NCI-H2029 treated with DMSO at 0.1 percent for 48 hours (cell line): Measurements from ENCODE around the gene RUVBL1.

ENCODE experiments used
- DNase-seq: peaks from one replicate; lab custom pipeline; 2025; lab: John Stamatoyannopoulos, UW

RUVBL1 gene

DNA sequence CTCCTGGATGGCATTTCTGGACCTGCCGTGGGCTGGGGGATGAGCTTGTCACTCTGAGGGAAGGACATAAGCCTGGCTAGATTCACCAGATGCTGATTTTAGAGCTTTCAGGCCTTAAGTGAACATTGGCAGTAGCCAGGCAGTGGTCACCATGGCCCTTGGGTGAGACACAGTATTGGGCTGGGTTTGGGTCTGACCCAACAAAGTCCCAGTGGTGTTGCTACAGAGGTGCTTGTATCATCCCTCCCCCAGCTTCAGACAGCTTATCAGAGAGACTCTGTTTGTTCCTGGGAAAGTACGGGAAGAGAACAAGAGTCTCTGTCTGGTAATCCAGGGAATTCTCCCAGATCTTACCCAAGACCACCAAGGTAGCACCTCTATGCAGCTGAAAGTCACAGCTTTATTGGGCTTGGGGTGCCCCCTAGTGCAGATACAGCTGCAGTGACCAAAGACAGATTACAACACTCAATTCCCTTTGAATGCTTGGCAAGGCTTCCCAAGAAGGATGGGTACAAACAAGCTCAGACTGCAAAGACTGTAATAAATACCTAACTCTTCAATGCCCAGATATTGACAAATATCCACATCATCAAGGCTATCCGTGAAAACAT is 9.8 kb upstream of the RUVBL1 start:
- no peak for DNase-seq

DNA sequence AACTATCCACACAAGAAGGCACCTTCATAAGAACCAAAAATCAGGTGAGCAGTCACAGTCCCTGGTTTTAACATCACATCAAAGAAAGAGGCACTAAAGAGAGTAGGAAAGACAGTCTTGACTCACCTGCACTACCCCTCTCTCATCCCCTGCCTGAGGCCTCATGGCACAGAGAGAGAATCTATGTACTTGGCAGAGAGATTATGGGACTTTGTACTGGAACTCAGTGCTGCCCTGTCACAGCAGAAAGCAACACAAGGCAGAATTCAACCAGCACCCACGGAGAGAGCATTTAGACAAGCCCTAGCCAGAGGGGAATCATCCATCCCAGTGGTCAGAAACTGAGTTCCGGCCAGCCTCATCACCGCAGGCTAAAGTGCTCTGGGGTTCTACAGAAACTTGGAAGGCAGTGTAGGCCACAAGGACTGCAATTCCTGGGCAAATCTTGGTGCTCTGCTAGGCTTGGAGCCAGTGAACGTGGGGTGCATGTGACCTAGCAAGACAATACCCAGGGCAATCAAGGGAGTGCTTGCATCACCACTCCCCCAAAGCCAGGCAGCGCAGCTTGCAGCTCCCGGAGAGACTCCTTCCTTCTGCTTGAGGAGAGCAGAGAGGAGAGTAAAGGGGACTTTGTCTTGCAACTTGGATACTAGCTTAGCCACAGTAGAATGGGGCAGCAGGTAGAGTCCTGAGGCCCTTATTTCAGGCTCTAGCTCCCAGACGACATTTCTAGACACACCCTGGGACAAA is 8.5 kb upstream of the RUVBL1 start:
- no peak for DNase-seq

DNA sequence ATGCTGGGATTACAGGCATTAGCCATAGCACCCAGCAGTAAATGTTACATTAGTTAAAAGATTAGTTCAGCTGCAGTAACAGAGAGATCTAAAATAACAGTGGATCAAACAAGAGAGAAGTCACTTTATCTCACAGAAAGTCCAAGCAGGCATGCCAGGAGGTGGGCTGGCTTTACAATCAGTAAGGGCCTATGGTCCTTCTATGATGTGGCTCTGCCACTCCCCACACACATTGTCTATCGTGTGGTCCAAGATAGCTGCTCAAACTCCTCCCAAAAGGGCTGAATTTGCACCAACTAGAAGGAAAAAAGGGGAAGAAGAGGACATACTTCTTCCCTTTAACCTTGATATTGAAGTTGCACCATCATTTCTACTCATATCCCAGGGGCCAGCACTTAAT is 4.6 kb upstream of the RUVBL1 start:
- no peak for DNase-seq

DNA sequence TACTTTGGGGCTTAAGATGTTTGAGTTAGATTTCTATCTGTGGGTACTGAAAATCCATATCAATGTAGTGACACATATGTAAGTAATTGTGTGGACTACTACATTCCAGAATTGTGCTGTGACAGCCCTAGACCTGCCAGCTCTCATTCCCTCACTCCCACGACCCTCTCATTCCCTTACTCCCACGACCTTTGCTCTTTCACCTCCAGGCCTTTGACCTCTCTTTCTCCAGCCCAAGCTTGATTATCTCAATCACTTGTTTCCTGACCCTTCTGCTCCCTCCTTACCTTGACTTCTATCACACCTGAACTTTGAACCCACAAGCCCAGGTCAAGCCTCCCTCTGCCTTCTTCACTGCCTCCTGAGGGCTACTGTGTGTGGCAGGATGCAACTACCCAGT is 3.6 kb upstream of the RUVBL1 start:
- no peak for DNase-seq

DNA sequence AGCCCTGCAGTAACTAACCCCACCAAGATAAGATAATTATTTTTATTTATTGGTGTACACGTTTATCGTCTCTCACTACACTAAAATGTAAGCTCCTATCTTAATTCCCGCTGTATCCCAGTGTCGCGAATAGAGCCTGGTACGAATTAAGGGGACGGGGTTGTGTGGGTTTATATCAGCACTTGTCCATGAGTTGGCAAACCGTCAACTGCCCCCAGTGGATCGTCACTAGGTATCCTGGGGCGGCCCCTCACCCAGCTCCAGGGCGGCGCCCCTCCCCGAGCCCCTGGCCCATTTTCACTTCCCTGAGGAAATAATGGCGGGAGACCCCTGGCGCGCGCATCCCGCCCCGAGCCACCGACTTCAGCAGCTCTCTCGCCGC is 465 bp downstream of the RUVBL1 start:
- no peak for DNase-seq

DNA sequence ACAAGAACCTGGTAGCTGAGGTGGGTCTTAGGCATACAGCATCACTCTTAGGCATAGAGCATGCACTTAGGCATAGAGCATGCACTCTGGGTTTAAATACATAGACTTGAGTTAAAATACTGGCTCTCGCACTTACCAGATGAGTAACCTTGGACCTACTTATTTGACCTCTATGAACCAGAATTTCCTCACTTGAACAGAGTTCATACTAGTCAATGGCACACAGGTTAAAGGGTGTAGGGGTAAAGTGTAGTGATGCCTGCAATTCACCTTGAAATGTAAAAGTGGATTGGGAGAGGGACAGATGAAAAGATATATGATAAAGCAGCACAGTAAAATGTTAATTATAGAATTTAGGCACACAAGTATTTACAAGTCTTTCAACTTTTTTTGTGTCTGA is 1.6 kb downstream of the RUVBL1 start:
- no peak for DNase-seq

DNA sequence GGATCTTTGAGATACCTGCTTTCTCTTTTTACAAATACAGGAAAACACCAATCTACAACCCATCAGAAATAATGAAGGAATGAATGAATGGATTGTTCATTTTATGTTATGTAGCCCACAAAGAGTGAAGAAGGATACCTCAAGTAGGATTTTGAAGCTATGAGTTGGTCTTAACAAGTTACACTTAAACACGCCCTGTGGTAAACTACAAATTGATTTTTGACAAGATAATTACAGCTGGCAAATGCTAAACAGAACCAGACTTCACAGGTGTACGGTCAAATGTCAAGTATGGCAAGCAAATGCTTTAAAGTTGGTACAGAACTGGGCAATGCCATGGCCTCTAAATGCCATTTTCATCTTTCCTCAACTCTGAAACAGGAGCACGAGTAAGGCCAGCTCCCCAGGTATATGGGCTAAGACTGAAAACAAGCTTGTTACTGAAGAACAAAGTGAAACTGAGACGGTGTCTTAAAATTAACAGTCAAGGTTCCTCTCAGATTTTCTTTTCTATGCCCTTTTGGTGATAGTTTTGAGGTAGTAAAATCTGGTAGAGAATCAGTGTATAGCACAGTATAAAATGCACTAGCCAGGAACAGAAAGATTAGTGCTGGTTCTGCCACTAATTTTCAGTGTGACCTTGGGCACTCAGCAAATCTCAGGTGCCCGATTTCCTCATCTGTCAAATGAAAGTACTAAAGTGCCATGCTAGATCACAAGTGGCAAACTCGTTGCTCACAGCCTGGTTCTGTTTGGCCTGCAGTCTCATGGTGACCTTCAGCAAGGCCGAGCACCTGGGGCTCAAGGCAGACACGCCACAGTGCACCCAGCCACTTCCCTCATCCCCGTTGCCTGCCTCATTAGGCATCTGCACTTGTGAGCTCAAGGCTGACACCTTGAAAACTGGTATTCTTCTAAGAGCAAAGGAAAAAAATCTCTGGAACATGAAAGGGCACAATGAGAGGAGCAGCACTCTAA is 9.5 kb downstream of the RUVBL1 start:
- peak; percentile 6 for DNase-seq

DNA sequence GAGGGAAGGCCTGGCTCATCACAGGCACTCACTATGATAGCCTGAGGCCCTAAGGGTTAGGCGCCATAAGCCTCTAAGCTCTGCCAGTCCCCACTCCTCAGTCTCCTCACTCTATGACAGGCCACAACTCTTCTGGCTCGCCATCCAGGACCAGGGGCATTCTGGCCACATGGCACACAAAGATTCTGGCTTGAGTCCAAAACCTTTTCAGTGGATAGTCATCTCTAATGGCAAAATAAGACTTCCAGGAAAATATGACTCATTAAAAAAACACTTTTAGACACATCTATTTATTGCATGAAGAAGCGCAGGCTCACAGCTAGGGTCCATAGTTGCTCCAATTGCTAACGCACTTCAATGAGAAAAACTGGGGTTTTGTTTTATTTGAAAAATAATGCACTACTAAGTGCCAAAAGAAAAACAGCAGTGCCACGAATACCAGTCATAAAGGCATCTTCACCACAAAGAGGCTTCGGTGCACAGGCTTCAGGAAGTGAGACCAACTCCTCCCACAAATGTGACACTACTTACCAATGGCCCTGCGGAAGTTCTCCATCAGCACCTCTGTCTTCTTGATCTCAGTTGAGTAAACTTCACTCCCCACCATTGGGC is 11.1 kb downstream of the RUVBL1 start:
- peak; percentile 39 for DNase-seq

DNA sequence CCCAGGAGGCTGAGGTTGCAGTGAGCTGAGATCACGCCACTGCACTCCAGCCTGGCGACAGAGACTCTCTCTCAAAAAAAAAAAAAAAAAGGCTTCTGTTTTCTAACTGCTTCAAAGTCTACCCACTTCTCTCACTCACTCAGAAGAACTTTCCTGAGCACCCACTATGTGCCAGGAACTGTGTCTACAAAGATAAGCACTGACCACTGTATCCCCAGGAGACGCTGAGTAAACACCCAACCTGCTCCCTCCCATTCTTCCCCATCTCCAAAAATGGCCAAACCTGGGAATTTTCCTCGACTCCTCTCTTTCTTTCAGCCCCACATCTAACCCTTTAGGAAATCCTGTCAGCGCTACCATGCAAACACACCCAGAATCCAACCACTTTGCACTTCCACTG is 12.5 kb downstream of the RUVBL1 start:
- no peak for DNase-seq

DNA sequence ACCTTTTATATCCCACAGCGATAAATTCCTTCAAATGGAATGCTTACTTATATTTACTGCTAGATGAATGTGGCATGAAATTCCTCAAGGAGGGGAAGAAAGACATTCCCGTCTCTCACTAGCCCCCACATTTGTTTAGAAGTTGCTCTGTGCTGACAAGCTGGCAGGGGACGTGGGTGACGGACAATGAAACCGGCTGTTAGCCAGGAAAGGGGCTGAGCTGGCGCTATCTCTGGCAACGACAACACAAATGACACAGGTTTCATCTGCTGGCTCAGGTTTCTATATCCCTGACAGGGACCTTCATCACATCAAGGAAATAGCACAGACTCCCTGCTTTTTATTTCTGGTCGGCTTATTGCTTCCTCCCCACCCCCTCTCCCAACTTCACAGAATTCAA is 15.8 kb downstream of the RUVBL1 start:
- peak; percentile 63 for DNase-seq

DNA sequence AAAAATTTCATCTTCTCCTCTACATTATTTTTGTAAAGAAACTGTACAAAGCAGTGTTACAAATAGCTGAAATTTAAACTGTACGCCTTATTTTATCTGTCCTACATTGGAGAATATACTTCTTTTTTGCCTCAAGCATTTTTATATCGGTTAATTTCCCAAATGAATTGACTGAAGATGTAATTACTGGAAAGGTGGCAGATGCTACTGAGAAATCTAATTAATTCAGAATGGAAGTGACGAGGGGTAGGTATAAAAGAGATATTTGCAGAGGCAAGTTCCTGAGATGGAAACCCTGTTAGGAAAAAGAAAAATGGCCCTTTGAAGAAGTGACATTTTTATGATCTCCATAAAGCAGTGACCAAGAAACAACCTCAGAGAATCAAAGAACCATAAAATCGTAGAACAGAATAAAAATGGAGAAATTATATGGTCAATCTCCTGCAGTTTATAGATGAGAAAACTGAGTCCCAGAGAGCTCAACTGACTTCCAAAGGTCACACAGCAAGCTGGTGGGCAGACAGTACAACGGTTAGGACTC is 20.4 kb downstream of the RUVBL1 start:
- DNase-seq = no peak

DNA sequence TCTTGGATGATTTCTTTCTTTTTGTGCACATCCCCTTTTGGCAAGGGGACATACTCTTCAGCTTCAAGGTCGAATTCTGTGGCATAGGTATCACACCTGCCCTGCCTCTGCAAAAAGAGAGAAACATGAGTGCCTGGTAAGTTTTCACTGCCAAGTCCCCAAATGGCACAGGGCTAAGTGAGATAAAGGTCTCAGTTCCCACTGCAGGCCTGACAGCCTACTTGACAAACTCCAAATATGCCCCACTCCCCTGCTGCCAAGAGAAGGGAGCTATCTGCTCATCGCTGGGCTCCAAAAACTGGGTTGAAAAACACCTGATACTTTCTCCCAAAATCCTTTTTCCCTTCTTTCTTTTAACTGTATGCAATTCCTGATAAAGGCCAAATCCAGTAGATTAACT is 23.0 kb downstream of the RUVBL1 start:
- no peak for DNase-seq

DNA sequence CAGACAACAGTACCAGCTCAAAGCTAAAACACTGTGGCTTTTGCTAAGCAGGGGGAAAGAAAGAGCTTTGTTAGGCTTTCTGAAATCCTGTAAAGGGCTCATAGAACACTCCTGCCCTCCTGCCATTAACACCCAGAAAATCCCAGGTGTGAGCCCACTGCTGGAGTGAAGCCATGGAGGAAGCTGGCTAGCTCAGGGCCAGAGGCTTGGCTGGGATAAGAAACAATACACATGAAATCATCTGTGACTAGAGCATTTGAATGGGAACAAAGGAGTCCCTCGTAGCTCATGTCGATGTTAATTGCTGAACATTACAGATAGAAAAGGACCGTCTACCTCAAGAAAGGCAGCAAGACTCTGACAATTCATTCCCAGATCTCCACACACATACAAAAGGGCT is 23.5 kb downstream of the RUVBL1 start:
- no peak for DNase-seq

DNA sequence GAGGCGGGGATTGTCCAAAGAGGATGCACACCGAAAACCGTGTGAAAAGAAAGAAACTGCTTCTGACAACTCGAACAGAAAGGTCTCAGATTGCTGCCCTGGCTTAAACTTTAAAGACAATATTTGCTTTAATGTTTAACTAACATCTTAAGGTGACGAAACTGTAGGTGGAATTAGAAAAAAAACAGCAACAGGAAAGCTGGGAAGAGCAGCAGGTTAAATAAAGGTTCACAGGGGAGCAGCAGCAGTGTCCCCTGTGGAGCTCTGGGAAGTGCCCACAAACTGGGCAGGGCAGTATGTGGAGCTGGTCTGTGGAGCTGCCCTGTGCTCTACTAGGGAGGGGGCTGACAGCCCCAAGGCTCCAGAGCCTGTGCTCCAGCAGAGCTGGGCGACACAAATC is 25.4 kb downstream of the RUVBL1 start:
- DNase-seq = no peak

DNA sequence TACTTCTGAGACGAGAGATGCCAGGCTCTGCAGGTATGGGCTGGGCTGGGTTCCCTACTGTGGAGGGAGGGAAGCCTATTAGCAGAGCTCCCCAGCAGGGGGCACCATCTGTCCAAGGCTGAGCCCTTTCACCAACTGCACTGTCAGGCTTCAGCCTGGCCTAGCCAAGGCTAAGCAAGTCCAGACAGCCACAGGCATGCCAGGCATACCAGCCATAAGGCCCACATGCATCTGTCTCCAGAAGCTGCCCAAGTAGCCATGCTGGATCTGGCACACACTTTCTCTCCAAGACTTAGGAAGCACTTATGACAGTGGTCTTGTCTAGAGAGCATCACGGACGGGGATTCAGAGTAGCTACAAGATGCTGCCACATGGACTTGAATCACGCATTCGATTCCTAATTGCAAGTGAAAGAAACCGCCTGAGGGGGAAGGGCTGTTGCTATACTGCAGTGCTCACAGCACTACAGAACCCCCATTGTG is 28.3 kb downstream of the RUVBL1 start:
- peak; percentile 53 for DNase-seq

DNA sequence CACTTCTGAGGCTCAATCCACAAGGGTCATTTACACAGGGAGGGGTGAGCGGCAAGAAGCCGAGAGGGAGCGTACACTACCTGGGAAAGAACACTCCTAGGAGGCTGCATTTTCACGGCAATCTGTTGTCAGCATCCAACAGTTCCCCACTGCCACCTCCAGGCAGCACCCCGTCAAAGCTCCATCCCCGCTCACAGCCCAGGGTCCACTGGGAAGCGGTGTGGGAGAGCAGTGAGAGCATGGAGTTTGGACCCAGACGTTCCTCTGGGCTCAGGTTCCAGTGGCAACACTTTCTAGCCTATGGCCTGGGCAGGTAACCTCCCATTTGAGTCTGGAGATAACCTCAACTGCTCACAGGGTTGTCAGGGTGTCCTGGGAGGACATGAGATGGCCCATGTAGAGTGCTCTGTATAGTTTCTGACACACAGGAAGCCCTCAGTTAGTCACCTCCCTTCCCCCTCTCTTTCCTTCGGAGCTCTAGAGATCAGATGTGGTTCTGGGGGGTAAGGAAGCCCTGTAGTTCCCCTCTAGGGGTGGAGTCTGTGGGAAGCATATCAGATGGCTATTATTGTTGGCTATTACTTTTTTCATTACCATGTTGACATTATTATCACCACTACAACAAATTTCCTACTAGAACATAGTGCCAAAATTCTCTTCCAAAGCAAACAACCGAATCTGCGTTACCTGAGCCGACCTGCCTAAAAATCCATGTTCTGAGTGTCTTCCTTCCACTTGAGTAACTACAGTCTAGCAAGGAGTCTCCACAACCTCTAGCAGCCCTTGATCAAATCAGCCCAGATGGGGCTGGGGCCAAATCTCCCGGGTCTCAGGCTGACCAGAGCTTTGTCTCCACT is 29.1 kb downstream of the RUVBL1 start:
- no peak for DNase-seq

DNA sequence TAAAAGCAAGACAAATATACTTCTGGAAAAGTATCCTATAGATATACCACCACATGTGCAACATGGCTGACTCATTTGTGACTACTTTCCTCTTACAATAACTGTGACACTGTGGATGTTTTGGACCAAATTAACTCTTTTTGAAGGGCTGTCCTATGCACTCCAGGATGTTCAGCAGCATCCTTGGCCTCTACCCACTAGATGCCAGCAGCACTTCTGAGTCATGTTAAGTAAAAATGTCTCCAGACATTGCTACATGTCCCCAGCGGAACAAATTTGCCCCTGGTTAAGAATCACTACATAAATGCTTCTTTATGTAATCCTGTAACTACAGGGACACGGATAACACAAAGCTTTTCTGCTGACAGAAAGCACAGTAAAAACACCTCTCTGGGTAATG is 32.0 kb downstream of the RUVBL1 start:
- DNase-seq = no peak

DNA sequence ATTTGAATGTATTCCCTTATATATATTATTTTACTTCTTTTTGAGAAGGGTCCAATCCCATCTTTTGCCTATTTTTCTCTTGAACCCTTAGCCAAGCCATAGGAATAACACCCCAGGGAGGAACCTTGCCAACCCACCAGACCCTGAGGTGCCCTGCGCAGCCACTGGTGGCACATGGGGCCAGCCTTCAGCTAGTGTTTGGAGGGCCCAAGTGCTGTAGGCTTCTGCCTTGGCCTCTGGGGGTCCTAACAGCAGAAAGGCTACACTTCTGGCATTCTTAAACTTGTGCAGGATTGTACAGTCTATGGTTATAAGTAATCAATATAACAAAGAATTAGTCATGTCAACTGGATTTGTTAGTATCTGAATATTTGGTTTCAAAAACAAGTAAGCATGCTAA is 34.5 kb downstream of the RUVBL1 start:
- no peak for DNase-seq

DNA sequence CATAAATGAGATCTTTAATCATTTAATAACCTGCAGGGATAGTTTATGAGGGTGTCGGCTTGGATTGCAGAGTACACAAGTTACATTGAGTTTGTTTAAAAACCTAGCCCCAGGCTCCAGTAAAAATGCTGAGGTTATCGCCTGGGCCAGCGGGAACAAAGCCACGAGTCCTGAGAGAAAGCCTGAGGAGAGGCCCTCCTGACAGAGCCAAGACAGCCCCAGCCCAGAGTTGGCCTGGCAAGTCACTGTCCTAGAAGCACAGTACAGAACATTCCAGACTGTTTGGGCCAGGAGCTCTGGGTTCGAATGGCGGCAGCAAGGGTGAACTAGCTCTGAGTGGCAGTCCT is 39.0 kb downstream of the RUVBL1 start:
- no peak for DNase-seq

DNA sequence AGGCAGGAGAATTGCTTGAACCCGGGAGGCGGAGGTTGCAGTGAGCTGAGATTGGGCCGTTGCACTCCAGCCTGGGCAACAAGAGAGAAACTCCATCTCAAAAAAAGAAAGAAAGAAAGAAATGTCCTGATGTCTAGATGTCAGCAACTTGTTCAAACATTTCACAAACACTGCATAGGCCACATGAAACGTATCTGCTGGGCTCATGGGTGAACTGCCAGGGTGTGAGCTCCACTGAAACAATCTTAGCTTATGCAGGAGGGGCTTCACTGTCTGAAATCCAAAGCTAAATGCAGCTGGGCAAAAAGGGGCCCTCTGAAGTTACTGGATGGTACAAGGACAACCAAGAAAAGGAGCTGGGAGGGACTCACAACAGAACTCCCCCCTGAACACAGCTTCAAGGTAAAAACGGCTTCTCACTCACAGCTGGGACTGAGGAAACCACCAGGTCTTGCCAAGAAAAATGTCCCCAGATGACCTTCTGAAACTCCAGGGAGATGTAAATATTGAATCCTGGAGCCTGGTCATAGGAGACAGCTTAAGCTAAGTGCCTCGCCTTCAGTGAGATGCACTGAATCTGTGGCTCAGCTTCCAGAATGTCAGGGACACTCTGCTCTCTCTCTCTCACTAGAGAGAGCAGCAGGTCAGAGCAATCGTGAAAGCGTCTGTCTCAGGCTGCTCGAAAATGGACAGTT is 39.5 kb downstream of the RUVBL1 start:
- DNase-seq = no peak

DNA sequence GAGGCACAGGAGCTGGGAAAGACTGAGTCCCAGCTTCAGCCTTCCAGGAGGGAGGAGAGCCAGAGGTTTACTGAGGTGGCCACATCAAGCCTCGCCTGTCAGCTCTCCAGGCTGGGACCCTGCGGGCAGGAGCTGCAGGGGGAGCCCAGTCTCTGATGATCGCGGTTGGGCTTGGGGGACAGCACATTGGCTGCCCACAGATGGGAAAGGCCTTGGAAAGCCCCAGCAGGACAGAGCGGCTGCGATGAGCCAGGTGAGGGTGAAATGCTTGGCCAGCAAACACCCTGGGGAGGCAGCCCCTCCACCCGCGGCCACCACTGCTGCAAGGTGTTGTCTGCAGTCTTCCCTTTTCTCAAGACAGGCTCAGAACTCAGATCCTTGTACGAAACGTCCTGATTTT is 40.2 kb downstream of the RUVBL1 start:
- DNase-seq = no peak
